NCI-H2196 treated with DMSO at 0.1 percent for 48 hours (cell line): ENCODE measurements around the gene TXNRD1.

Experiments
- DNase-seq: peaks from one replicate; lab custom pipeline; 2025; ENCODE audit not compliant: unreplicated experiment; lab: John Stamatoyannopoulos, UW

TXNRD1 gene

DNA sequence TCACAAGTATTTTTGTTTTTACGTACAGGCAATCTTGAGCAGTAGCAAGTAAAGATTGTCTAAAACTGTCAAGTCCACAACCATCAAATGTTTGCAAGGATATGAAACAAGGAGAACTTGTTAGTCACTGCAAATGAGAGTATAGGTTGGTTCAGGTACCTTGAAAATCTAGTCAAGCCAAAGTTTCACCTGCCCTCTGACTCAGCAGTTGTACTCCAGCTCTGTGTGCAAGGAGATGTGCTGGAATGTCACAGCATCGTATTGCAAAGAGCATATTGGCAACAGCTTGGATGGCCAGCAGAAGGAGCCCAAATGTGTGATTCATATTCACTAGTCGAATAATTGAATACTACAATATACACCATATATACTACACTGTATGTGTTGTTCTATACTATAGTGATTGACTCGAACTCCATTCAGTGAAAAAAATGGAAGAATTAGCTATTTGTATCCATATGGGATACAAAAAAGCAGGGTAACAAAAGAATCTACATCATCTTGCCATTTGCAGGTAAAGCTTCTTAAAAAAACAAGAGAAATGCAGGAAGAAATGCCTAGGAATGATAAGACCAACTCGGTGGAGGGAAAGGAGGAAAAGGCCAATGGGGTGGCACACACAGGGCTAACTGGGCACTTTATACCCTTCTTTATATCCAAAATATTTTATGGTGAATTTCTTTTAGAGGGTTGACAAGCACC, 131.9 kb downstream of the TXNRD1 start:
- DNase-seq: no peak

DNA sequence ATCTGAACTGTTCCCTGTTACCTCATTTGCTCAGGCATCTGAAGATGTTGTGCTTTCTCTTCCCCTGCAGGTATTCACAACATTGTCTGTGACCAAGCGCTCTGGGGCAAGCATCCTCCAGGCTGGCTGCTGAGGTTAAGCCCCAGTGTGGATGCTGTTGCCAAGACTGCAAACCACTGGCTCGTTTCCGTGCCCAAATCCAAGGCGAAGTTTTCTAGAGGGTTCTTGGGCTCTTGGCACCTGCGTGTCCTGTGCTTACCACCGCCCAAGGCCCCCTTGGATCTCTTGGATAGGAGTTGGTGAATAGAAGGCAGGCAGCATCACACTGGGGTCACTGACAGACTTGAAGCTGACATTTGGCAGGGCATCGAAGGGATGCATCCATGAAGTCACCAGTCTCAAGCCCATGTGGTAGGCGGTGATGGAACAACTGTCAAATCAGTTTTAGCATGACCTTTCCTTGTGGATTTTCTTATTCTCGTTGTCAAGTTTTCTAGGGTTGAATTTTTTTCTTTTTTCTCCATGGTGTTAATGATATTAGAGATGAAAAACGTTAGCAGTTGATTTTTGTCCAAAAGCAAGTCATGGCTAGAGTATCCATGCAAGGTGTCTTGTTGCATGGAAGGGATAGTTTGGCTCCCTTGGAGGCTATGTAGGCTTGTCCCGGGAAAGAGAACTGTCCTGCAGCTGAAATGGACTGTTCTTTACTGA, 132.9 kb downstream of the TXNRD1 start:
- DNase-seq: no peak

- DNase-seq: no peak
Measured at GRCh38 chr12:104348994-104349494, 133.5 kb downstream of the TXNRD1 start.

GRCh38 chr12:104350211-104351056, 134.9 kb downstream of the TXNRD1 start:
- no peak for DNase-seq

DNA sequence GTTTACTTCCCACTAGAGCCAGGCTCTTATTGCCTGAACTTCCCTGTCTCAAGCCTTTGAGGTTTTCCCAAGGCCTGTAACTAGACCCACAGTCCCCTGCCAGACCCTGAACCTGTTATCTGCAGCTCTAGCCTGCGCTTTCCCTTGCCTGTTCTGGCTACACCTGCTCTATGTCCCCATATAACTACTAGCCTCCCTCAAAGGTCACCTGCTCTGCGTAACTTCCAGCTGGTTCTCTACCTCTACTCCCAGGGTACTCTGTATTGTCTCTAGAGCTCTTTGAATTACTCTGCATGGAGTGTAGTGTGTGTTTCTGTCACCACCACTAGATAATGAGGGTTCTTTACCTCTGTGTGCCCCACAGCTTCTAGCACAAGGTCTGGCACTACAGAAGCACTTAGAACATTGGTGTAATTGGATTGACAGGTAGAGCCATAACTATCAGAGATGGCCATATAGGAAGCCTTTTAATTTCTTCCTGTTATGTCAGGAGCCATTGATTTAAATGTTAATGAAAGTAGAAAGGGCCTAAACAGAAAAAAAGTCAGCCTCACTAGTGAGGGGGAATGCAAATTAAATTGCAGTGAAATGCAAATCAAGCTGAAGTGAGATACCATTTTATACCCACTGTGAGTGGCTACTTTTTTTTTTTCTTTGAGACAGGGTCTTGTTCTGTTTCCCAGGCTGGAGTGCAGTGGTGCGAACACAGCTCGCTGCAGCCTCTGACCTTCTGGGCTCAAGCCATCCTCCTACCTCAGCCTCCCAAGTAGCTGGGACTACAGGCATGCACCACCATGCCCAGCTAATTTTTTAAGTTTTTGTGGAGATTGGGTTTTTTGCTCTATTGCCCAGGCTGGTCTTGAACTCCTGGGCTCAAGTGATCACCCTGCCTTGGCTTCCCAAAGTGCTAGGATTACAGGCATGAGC, 135.7 kb downstream of the TXNRD1 start:
- DNase-seq: no peak

DNA sequence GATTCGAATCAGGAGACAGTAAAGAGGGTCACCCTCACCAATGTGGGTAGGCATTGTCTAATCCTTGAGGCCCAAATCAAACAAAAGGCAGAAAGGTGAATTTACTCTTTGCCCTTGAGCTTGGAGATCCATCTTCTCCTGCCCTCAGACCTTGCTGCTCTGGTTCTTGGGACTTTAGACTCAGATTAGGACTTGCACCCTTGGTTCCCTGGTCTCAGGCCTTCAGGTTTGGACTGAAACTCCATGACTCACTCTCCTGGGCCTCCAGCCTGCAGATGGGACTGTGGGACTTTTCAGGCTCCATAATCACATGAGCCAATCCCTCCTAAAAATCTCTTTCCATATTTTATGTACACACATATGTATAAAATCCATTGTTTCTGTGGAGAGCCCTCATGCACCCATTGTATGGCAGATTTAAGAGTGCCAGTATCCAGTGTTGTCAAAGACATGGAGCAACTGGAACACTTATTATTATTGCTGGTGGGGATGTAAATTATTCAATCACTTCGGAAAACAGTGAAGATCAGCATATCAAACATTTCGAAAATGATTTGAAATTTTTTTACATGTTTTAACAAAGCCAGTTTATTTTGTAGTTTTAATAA, 136.6 kb downstream of the TXNRD1 start:
- DNase-seq: no peak

GRCh38 chr12:104353012-104353981, 137.7 kb downstream of the TXNRD1 start:
- DNase-seq: no peak

- DNase-seq: no peak
Measured at GRCh38 chr12:104354167-104354867, 138.7 kb downstream of the TXNRD1 start.

DNA sequence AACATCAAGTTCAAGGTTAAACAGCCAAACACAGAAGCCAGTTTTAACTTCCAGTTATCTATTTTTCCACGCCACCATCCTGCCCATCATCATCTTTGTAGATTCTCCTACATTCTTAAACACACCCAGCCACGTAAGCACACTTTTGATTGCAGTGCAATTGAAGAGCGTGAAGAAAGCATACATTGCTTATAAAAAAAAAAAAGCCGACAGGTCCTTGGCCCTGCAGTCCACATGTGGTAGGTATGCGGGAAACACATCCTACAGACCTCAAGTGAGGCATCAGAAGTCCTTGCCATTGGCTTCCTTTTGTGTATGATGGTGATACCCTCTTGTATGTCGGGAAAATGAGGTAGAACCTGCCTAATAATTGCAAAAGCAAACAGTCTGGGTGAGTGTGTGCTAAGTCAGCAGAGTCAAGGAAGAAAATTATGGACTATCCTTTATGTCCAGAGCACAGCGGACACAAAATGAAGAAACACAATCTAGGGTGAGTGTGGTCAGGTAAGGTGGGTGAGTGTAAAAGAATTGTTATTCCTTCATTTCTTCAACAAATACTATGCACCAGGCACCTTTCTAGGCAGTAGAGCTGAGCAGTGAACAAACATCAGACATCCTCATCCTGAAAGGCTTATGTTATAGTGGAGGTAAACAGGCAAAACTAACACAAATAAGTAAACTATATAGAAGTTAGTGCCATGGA, 139.4 kb downstream of the TXNRD1 start:
- no peak for DNase-seq

DNA sequence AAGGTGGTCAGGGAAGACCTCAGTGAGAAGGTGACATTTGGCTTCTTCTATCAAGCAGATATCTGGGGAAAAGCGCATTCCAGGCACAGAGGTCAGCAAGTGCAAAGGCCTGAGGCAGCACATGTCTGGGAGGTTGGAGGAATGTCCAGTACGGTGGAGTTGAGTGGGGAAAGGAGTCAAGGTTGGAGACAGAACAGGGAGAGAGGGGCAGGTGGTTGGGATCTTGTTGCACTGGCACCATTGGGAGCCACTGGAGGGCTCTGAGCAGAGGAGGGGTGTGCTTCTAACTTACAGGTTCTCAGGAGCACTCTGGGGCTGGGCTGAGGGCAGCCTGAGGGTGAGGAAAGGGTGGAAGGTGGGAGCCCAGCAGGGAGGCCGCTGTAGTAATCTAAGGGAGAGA, 140.1 kb downstream of the TXNRD1 start:
- DNase-seq: no peak

- DNase-seq: no peak
Measured at GRCh38 chr12:104356231-104357115, 140.9 kb downstream of the TXNRD1 start.

DNA sequence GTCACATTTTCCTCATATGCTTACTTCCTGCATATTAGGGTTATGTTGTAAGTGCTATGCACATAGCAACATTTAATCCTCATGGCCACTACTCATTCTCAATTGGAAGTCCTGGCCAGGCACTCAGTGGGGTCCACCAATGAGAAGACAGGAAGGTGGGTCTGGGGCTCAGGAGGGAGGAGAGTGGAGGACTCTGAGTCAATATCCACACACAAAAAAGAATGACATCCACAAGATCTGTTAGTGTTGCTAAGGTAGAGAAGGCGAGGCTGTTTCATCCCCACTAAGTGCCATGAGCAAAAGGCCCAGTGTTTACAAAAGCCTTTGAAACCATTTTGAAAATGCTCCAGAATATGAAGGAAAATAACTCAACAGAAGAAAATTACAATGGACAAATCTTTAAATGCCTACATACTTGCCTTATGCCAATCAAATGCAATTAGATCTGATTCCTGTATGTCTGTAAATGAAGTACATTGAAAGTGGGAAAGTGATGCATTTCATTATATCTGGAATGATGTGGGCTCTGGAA, 141.9 kb downstream of the TXNRD1 start:
- no peak for DNase-seq

GRCh38 chr12:104358353-104359003, 142.9 kb downstream of the TXNRD1 start:
- no peak for DNase-seq

GRCh38 chr12:104359216-104359615, 143.6 kb downstream of the TXNRD1 start:
- no peak for DNase-seq

- DNase-seq: no peak
Measured at GRCh38 chr12:104360157-104360556, 144.6 kb downstream of the TXNRD1 start.
